ENCODE results near the gene CTNND2. TPM values are rescaled to one million over a fixed set of nuclear protein-coding genes. Genes with fewer than 3 reads are reported as not detected.

CTNND2 gene
- total RNA-seq, 1 donor from 2014 or later, result 18.4 TPM

DNA sequence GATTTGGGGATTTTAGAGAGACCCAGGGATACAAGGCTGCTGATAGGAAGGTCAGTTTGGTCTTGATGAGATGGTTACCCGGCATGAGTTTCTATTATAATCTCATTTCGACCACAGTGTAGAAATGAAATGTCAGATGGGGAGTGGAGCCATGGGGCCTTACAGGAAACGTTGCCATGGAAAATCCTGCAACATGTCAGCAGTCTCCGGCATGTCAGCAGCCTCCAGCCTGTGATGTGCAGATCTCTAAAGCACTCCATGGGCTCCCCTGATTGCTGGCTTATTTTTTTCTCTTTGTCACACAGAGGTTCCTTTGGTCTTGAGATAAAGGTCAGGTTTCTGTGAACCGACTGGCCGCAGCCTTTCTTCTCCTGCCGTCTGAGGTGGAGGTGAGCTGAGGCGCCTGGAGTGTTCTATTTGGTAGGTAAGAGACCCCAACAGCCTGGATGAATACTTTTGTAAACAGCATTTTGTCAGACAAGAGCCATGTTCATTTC is 934.5 kb downstream of the CTNND2 start:
- H3K9me3 ChIP-seq (replicated peaks), result no peaks in the 10 kb centered on the region
- no peaks in the 10 kb centered on the region for H3K4me1 ChIP-seq
- H3K36me3 ChIP-seq, result no peaks in the 10 kb centered on the region
- H3K27me3 ChIP-seq (ENCODE audit: low read depth), result peaks cover 26% of the 10 kb centered on the region
- H3K4me3 ChIP-seq, result no peak overlapping the region
- intact Hi-C loops (cut with micrococcal nuclease), result no loop called here
- TF ChIP-seq, protein P1, sequence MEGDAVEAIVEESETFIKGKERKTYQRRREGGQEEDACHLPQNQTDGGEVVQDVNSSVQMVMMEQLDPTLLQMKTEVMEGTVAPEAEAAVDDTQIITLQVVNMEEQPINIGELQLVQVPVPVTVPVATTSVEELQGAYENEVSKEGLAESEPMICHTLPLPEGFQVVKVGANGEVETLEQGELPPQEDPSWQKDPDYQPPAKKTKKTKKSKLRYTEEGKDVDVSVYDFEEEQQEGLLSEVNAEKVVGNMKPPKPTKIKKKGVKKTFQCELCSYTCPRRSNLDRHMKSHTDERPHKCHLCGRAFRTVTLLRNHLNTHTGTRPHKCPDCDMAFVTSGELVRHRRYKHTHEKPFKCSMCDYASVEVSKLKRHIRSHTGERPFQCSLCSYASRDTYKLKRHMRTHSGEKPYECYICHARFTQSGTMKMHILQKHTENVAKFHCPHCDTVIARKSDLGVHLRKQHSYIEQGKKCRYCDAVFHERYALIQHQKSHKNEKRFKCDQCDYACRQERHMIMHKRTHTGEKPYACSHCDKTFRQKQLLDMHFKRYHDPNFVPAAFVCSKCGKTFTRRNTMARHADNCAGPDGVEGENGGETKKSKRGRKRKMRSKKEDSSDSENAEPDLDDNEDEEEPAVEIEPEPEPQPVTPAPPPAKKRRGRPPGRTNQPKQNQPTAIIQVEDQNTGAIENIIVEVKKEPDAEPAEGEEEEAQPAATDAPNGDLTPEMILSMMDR (IDR thresholded peaks at IDR 0.05; ENCODE audit: borderline replicate concordance), result no peak
- H3K27ac ChIP-seq (replicated peaks), result no peak overlapping the region
- no peak for DNase-seq

DNA sequence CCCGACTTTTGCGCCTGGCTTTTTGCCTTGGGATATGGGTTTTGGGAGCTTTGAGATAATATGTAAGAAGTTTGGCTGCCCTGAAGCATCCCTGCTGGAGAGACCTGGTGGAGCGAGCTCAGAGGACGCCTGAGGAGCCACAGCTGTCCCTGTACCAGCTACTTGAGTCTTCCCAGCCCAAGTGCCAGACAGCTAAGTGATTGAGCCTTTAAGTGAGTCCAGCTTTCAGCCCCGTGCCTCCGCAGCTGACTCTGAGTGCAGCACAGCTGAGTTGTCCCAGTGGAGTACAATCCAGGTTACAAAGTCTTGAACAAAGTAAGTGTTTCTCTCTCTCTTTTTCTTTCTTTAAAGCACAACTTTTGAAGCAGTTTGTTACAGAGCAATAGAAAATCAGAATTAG is 939.4 kb downstream of the CTNND2 start:
- no peak overlapping the region for H3K27ac ChIP-seq (replicated peaks)
- no peaks in the 10 kb centered on the region for H3K4me1 ChIP-seq
- no peak for DNase-seq
- H3K36me3 ChIP-seq, result no peaks in the 10 kb centered on the region
- TF ChIP-seq, protein P1 (IDR thresholded peaks at IDR 0.05; ENCODE audit: borderline replicate concordance), result no peak
- H3K9me3 ChIP-seq (replicated peaks), result peaks cover 4% of the 10 kb centered on the region
- peaks cover 10% of the 10 kb centered on the region for H3K27me3 ChIP-seq (ENCODE audit: low read depth)
- intact Hi-C loops (cut with micrococcal nuclease), result no loop called here
- H3K4me3 ChIP-seq, result no peak overlapping the region

DNA sequence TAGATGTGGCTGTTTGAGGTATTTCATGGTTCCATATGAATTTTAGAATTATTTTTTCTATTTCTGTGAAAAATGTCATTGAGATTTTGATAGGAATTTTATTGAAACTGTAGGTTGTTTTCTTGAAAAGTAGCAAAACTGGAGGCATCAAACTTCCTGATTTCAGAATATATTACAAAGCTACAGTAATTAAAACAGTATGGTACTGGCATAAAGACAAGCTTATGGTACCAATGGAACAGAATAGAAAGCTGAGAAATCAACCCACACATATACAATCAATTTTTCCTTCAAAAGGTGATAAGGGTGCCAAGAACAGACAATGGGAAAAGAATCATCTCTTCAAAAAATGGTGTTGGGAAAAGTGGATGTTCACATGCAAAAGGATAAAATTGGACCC is 945.5 kb downstream of the CTNND2 start:
- Histone ChIP-seq H3K9me3 (replicated peaks) (peaks cover 22% of the 10 kb centered on the region), H3K4me1 (no peaks in the 10 kb centered on the region), H3K4me3 (no peak overlapping the region), H3K27me3 (ENCODE audit: low read depth) (no peaks in the 10 kb centered on the region), H3K36me3 (no peaks in the 10 kb centered on the region), H3K27ac (replicated peaks) (no peak overlapping the region)
- DNase-seq, result no peak
- TF ChIP-seq, protein P1 (IDR thresholded peaks at IDR 0.05; ENCODE audit: borderline replicate concordance), result no peak
- intact Hi-C loops (cut with micrococcal nuclease), result no loop called here

DNA sequence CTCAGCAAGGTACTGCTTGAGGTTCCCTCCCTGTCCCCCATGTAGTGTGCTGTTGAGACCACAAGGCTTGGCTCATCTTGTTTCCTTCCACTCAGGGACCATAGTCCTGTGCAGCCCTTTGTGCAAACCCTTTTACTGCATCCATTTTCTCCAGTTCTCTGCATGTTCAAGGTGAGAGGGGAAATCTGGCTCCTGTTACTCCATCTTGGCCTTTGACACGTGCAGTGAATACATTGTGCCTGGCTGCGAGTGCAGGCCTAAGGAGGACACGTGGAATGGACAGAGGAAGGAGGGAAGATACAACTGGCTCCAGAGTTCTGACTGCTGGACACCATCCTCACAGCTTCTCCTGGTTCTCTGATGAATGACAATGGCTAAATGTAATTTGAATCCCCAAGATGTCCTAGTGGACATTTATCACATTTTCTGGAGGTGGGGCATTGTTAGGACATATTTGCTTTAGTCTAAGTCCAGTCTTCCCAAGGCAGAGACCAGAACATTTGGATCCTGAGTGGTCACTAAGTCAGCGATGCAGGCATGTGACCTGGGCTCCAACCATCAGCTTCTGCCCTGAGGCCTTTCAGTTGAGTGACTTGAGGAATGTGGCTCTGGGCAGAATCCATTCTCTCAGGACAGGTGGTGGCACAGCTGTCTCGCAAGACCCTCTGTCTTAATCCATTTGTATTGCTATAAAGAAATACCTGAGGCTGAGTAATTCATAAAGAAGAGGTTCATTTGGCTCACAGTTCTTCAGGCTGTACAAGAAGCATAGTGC is 954.2 kb downstream of the CTNND2 start:
- TF ChIP-seq, protein P1 (IDR thresholded peaks at IDR 0.05; ENCODE audit: borderline replicate concordance), result no peak
- H3K27ac ChIP-seq (replicated peaks), result no peak overlapping the region
- H3K36me3 ChIP-seq, result no peaks in the 10 kb centered on the region
- intact Hi-C loops (cut with micrococcal nuclease), result no loop called here
- H3K9me3 ChIP-seq (replicated peaks), result no peaks in the 10 kb centered on the region
- H3K4me3 ChIP-seq, result no peak overlapping the region
- no peak for DNase-seq
- H3K4me1 ChIP-seq, result no peaks in the 10 kb centered on the region
- H3K27me3 ChIP-seq (ENCODE audit: low read depth), result peaks cover 16% of the 10 kb centered on the region

DNA sequence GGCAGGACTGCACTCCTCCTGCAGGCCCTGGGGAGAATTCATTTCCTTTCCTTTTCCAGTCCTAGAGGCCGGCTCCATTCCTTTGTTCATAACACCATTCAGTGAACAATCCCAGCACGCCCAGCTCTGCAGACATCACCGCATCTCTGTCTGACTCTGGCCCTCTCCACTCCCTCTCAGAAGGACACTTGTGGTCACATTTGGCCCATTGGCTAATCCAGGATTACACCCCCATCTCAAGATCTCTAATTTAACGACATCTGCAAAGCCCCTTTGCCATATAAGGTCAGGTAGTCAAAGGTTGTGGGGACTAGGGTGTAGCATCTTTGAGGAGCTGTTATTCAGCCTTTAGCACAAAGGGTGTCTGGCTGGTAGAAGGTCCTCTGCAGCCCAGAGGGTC is 958.2 kb downstream of the CTNND2 start:
- Histone ChIP-seq H3K27ac (replicated peaks) (no peak overlapping the region), H3K36me3 (no peaks in the 10 kb centered on the region), H3K9me3 (replicated peaks) (no peaks in the 10 kb centered on the region), H3K4me3 (no peak overlapping the region), H3K4me1 (no peaks in the 10 kb centered on the region), H3K27me3 (ENCODE audit: low read depth) (peaks cover 7% of the 10 kb centered on the region)
- TF ChIP-seq, protein P1 (IDR thresholded peaks at IDR 0.05; ENCODE audit: borderline replicate concordance), result no peak
- no peak for DNase-seq
- intact Hi-C loops (cut with micrococcal nuclease), result no loop called here
